Measurements from ENCODE around the gene CLEC10A. TPM values are rescaled to one million over a fixed set of nuclear protein-coding genes. Genes with fewer than 3 reads are reported as not detected.

CLEC10A gene
- total RNA-seq, 6 experiments from 2014 or later, result 0.77 to 2.6 (median 1.5) TPM

DNA sequence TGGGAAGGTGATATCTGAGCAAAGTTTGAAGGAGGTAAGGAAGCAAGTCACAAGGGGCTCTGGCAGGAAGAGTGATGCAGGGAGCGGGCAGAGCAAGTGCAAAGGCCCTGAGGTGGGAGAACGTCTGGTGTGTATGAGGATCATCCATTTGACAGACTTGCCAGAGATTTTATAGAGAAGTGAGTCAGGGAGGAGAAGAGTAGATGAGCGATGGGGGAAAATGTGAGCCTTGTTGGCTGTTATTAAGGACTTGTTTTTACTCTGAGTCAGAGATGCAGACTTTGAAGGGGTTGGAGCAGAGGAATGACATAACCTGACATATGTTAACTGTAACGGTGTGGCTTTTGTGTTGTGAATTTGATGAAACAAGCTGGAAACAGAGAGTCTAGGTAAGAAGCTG lies 3.5 kb upstream of the CLEC10A start:
- no peak for DNase-seq
- 80% methylated on average over 4 of the region's 4 CpGs for WGBS (ENCODE audit: insufficient coverage, low coverage, low lambda C conversion rate, missing lambda C conversion rate)
- Histone ChIP-seq H3K27ac (no peak overlapping the region), H3K27me3 (no peaks in the 10 kb centered on the region), H3K4me3 (no peak overlapping the region), H3K4me1 (peaks cover 0 to 2% (median 0%) of the 10 kb centered on the region in 4 donors), H3K36me3 (no peaks in the 10 kb centered on the region), H3K9me3 (no peaks in the 10 kb centered on the region)
- peak in 1 of 4 donors; percentile 13 for ATAC-seq
- TF ChIP-seq, protein P1, sequence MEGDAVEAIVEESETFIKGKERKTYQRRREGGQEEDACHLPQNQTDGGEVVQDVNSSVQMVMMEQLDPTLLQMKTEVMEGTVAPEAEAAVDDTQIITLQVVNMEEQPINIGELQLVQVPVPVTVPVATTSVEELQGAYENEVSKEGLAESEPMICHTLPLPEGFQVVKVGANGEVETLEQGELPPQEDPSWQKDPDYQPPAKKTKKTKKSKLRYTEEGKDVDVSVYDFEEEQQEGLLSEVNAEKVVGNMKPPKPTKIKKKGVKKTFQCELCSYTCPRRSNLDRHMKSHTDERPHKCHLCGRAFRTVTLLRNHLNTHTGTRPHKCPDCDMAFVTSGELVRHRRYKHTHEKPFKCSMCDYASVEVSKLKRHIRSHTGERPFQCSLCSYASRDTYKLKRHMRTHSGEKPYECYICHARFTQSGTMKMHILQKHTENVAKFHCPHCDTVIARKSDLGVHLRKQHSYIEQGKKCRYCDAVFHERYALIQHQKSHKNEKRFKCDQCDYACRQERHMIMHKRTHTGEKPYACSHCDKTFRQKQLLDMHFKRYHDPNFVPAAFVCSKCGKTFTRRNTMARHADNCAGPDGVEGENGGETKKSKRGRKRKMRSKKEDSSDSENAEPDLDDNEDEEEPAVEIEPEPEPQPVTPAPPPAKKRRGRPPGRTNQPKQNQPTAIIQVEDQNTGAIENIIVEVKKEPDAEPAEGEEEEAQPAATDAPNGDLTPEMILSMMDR (IDR thresholded peaks at IDR 0.05), result no peak
- no peak for TF ChIP-seq POLR2A (IDR thresholded peaks at IDR 0.05)
- intact Hi-C loops (cut with DNase I), result no loop called here

DNA sequence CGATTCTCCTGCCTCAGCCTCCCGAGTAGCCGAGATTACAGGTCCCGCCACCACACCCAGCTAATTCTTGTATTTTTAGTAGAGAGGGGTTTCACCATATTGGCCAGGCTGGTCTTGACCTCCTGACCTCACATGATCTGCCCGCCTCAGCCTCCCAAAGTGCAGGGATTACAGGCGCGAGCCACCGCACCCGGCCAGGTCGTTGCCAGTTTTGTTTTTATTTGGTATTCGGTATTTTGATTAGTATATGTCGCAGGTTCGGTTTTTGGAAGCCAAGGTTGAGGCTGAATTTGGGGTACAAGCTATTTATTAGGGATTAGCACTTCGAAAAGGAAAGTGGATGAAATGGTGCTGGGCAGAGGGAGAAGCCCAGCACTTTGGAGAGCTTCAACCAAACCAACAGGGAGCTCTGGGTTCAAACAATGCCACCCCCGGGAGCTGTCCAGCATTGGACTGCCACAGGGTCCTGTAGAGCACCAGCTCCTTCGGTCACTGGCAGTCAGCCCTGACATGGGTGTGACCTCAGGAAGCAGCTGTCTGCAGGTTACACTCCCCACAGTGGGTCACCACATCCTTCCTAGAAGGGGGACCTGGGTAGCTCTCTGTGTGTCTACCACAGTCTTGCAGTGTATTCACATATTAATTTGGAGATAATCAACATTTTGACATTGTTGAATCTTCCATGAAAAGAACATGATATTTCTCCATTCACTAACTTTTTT lies 1.5 kb upstream of the CLEC10A start:
- TF ChIP-seq POLR2A (IDR thresholded peaks at IDR 0.05), result no peak
- TF ChIP-seq, protein P1 (IDR thresholded peaks at IDR 0.05), result no peak
- peak in 1 of 3 donors; percentile 28 for DNase-seq
- Histone ChIP-seq H3K4me3 (no peak overlapping the region), H3K27ac (no peak overlapping the region), H3K9me3 (no peaks in the 10 kb centered on the region), H3K27me3 (no peaks in the 10 kb centered on the region), H3K36me3 (no peaks in the 10 kb centered on the region), H3K4me1 (peaks cover 0 to 2% (median 0%) of the 10 kb centered on the region in 4 donors)
- 88% methylated on average over 13 of the region's 16 CpGs for WGBS (ENCODE audit: insufficient coverage, low coverage, low lambda C conversion rate, missing lambda C conversion rate)
- peak; percentile 19 to 48 (median 36) for ATAC-seq
- intact Hi-C loops (cut with DNase I), result no loop called here

DNA sequence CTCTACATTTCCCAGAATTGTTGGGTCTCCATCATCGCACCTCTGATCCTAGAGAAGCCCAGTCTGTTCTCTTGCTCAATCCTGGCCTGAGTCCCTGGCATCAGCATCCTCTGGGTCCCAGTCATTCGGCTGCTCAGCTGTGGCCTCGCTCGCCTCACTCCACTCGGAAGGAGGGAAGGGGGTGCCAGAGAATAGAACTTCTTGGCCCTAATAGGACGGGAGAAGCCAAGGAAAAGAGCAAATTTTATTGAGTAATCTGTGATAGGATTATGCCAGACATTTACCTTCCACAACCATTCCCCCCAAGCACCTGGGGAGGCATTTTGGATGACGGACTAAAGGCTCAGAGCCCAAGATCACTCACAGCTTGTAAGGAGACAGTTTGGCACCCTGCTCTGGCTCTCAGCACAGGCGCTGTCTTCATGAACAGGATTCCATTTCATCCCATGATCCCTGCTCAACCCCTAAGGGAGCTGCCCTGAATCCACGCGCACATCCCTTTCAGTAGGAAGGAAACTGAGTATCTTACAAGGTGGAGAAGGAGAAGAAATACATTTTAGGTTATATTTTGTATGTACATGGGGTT lies 498 bp upstream of the CLEC10A start:
- WGBS (ENCODE audit: insufficient coverage, low coverage, low lambda C conversion rate, missing lambda C conversion rate), result 70% methylated on average over 10 of the region's 10 CpGs
- Histone ChIP-seq H3K27me3 (no peaks in the 10 kb centered on the region), H3K27ac (no peak overlapping the region), H3K36me3 (no peaks in the 10 kb centered on the region), H3K4me3 (no peak overlapping the region), H3K9me3 (no peaks in the 10 kb centered on the region), H3K4me1 (peaks cover 0 to 2% (median 0%) of the 10 kb centered on the region in 4 donors)
- TF ChIP-seq, protein P1 (IDR thresholded peaks at IDR 0.05), result no peak
- no peak for TF ChIP-seq POLR2A (IDR thresholded peaks at IDR 0.05)
- no peak for DNase-seq
- peak; percentile 21 to 58 (median 44) for ATAC-seq
- intact Hi-C loops (cut with DNase I), result no loop called here

DNA sequence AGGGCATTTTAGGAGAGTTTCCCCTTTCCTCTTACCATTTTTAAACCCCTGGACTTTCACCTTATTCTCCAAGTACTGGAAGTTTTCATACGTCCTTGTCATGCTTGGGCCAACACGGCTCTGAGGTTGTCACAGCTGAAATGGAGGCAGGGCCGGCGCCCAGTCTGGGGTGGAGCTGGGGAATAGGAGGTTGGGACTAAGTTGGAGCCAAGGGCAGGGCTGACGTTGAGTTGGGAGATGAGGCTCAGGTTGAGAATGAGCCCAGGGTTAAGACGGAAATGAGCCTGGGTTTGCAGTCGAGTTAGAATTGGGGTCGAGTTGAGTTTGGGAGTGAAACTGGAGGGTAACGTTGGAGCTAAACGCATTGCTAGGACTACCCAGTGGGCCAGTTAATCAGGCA lies 1.3 kb downstream of the CLEC10A start:
- no peaks in the 10 kb centered on the region for H3K4me1 ChIP-seq
- DNase-seq (no peak), ATAC-seq (no peak)
- intact Hi-C loops (cut with DNase I), result no loop called here
- no peaks in the 10 kb centered on the region for H3K27me3 ChIP-seq
- no peaks in the 10 kb centered on the region for H3K36me3 ChIP-seq
- WGBS (ENCODE audit: insufficient coverage, low coverage, low lambda C conversion rate, missing lambda C conversion rate), result 80% methylated on average over 6 of the region's 10 CpGs
- no peaks in the 10 kb centered on the region for H3K9me3 ChIP-seq
- TF ChIP-seq POLR2A (IDR thresholded peaks at IDR 0.05), result no peak
- TF ChIP-seq, protein P1 (IDR thresholded peaks at IDR 0.05), result no peak
- no peak overlapping the region for H3K27ac ChIP-seq
- no peak overlapping the region for H3K4me3 ChIP-seq
